GM18858 (cell line): ENCODE measurements around the gene PYGO2.

Experiments
- ATAC-seq: cut with Tn5 transposase; IDR thresholded peaks from one replicate; pipeline ENCODE4 v1.9.1; 2021; ENCODE audit not compliant: unreplicated experiment

PYGO2 gene

GRCh38 chr1:154961207-154962155 is at the start of gene PYGO2:
TSS of gene PYGO2 (minus strand) at chr1:154961782. CDS start at chr1:154961576, 206 bp downstream.
- ATAC-seq: peak; percentile 59

GRCh38 chr1:155011004-155011416 is 49.4 kb upstream of the PYGO2 start:
- no peak for ATAC-seq

- ATAC-seq: no peak
These were observed 48.8 kb upstream of the PYGO2 start for GRCh38 chr1:155010211-155010918.

GRCh38 chr1:155009742-155010141 is 48.2 kb upstream of the PYGO2 start:
- no peak for ATAC-seq

GRCh38 chr1:155009221-155009711 is 47.7 kb upstream of the PYGO2 start:
- no peak for ATAC-seq

GRCh38 chr1:155008015-155008941 is 46.7 kb upstream of the PYGO2 start:
- no peak for ATAC-seq

- ATAC-seq: no peak
These were observed 45.8 kb upstream of the PYGO2 start for GRCh38 chr1:155007251-155007828.

GRCh38 chr1:155006601-155007101 is 45.1 kb upstream of the PYGO2 start:
- no peak for ATAC-seq

- ATAC-seq: no peak
These were observed 43.8 kb upstream of the PYGO2 start for GRCh38 chr1:155005076-155006011.

- ATAC-seq: no peak
These were observed 42.9 kb upstream of the PYGO2 start for GRCh38 chr1:155004352-155005075.

- ATAC-seq: no peak
These were observed 42.3 kb upstream of the PYGO2 start for GRCh38 chr1:155003766-155004351.

GRCh38 chr1:155003227-155003765 is 41.7 kb upstream of the PYGO2 start:
- ATAC-seq: no peak

GRCh38 chr1:155002464-155003226 is 41.1 kb upstream of the PYGO2 start, which contains the start of gene ZBTB7B:
TSS of gene ZBTB7B (plus strand) at chr1:155002802. CDS start at chr1:155014661, 11,859 bp downstream.
- ATAC-seq: no peak

GRCh38 chr1:155001675-155002463 is 40.3 kb upstream of the PYGO2 start:
- ATAC-seq: peak; percentile 38

GRCh38 chr1:155001425-155001674 is 39.8 kb upstream of the PYGO2 start:
- no peak for ATAC-seq

GRCh38 chr1:155000726-155001424 is 39.3 kb upstream of the PYGO2 start:
- ATAC-seq: peak; percentile 31
